NOMO-1 (cell line): Measurements from ENCODE around the gene ENHO.
A peak's percentile ranks its signal among the peaks of the same experiment; 100 is the strongest.
"Not testable (repeated sequence)": the region's sequence is repeated elsewhere in the genome, so short reads cannot be mapped to it uniquely, and the experiment has no call there.

Source experiments
- DNase-seq, 2 experiments: peaks; one replicate each; lab custom pipeline; 2025; ENCODE audit not compliant: unreplicated experiment in 2 of 2; lab: John Stamatoyannopoulos, UW

ENHO gene

DNA sequence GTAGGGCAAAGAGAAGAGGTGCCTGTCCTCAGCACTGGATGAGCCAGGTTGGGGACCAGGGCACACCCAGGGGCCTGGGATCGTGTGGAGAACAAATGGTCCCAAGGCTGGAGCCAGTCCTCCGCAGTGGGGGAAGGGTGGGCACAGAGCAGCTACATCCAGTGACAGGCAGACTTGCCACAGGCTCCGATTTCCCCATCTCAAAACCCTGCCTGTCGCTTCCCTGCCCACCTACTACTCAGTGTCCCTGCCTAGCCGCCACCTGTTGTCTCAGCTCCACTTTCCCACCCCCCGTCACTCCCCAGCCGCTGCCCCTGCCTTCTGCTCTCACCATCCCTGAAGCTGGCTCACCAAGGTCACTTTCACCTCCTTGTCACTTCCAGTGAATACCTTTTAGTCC, 13.9 kb upstream of the ENHO start:
- no peak for DNase-seq

DNA sequence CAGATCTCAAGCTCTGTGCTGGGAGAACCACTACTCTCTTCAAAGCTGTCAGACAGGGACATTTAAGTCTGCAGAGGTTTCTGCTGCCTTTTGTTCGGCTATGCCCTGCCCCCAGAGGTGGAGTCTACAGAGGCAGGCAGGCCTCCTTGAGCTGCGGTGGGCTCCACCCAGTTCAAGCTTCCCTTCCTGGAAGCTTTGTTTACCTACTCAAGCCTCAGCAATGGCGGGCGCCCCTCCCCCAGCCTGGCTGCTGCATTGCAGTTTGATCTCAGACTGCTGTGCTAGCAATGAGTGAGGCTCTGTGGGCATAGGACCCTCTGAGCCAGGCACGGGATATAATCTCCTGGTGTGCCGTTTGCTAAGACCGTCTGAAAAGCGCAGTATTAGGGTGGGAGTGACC, 9.3 kb upstream of the ENHO start:
- DNase-seq, result not testable (repeated sequence)

DNA sequence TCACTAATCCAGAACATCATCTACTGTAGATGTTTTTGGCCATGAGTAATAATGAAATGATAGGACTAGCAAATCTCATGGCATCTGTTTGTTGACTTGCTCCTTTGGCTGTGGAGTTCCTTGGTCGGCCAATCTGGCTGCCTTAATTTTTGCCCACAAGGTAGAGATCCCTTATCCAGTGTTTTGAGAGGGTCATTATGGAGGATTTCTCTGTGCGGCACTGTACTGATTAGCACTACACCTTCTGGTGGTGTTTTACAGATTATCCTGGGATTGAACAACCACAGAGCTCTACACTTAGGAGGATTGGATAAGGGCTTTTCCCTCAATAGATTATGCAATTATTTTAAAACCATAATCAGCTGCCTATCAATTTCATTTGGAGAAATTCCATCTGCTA, 3.2 kb upstream of the ENHO start:
- DNase-seq, result no peak

DNA sequence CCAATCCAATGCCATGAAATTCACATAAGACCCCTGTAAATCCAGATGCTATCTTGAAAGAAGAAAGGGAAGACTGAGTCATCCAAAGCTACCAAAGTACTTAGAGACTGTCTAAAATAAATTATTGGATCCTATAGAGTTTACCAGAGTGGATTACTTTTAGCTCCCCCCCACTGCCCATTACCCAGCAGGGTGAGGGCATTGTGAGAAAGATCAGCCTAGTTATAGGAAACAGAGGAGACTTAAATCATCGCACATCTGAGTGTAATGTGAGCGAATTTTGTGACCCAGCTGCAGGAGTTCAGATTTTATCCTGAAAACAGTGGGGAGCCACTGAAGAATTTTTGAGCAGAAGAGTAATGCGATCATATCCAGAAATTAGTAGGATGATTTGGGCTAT, 1.6 kb upstream of the ENHO start:
- DNase-seq, result no peak

DNA sequence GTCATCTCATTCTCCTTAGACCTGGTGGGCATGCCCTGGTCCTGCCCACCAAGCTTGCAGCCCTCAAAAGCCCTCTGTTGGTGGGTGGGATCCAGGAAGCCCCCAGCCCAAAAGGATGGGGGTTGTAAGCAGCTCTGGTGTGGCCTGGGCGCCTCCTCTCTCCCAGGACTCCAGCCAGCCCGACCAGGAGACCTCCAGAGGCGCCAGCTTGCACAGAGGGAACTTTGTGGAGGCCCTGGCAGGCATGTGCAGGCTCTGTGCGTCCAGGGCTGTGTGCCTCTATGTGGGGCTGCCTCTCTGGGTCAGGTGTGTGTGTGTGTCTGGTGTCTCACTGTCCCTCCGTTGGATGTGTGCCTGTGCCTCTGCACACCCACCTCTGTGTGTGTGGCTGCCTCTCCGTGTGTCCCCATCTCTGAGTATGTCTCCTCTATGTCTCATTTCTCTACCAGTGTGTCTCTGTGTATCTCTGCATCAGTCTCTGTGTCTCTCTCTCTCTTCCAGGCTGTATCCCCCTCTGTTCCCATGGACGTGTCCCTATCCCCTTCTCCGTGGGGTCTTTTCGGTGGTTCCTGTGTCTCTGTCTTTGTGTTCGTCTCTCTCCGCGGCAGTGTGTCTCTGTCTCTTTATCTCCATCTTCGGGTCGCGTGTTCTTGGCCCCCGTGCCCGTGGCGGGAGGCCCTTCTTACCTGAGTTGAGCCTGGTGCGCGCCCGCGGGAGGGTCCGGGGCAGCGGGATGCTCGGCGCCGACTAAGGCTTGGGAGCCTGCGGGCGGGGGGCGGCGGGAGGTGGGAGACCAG, 501 bp downstream of the ENHO start:
- no peak for DNase-seq

DNA sequence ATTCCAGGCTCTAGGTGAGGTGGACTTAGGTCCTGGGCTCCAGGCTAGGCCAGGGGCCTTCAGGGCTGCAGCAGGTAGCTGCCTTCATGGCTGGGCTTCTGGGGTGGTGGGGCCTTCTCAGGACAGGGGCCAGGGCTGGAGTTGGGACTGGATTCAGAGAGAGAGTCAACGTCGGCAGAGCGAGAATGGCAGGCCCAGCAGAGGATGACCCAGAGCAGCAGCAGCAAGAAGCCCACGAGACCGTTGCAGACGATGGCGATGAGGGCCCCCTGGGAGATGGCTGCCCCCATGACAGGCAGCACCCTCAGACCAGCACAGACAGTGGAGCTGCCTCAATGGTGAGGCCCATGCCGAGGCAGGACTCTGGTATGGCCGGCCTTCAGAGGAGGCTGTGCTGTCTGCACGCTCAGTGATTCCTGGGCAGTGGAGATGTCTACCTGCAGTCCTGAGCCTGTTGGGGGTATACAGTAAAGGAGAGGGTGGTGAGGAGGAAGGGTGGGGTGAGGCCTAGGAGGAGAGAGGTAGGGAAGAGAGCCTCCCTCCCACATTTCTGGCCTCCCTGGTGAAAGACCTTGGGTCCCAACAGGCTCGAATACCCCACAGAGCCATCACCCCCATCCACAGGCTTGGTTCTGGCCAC, 1.3 kb downstream of the ENHO start:
- no peak for DNase-seq

DNA sequence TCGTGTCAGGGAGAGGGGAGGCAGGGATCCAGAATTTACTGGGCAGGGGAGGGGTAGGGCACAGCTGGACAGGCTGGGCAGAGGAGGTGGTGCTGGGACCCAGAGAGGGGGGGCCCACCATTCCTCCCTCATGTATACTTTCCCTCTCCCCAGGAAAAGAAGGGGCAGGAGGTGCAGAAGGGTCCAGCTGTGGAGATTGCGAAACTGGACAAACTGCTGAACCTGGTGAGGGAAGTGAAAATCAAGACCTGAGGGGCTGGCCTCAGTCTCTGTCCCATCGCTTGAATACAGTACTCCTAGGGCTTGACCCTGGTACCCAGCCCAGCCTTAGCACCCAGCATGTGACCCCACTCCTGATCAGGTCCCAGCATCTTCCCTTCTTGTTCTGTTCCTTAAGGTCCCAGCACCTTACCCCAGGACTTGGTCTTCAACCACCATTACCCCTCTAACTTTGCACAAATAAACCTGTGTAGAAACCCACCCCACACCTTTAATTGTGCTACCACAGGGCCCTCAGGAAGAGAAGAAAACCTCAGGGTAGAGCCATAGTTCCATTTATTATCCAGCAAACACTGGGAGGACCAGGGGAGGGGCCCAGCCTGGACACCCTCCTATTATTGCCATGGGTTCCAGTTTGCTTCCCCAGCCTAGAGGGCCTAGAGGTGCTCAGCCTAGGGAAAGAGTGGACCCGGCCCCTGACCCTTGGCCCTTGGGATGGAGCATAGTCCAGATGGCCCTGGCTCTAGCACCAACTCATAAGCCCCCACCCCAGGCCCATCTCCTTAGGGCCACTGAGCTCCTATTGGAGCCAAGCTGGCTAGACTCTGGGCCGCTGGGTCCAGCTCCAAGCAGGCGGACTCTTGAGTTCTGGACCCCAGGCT, 2.0 kb downstream of the ENHO start:
- DNase-seq, result peak; percentile 27 to 65

DNA sequence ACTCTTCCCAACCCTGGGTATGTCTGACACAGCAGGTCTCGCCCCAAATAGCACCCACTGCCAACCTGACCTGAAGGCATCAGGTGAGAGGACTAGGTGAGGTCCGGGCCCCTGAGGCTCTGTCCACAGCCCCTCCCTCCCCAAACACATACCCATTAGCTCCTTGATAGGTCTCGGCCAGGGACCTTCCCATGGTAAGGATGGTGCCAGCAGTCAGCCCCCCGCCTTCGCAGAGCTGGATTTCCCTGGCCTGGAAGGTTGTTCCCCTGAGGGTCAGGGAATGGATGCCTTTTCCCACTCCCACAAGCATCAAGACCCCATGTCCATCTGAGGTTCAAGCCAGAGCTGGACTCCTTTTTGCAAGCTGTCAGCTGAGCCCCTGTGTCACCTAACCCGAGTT, 2.7 kb downstream of the ENHO start:
- no peak for DNase-seq

DNA sequence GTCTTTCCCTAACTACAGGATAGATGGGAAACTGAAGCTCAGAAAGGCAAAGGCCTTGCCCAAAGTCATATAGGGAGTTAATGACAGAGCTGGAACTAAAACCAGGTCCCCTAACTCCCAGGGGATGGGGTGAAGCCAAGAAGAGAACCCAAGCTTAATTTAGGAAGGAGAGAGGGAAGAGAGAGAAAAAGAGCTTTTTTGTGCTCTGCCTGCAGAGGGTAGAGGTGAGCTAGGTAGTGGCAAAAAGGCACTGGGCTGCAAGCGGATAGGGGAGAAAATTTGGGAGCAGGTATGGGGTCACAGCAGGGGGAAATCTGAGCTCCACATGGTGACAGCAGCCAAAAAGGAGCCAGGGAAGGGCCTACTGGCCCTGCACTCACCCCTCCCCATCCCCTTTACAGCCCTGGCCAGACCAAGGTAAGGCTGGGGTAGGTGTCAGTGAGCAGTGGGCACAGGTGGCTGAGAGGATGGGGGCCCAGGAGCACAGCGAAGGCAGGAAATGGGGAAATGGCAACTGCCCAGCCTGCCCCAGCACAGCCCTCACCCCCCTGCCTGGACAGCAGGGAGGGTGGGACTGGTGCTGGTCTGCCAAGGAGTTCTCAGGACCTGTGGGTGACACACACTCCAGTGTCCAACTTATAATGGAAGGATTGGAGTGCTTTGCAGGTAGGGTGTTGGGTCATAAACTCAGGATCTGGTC, 3.3 kb downstream of the ENHO start:
- DNase-seq, result no peak

DNA sequence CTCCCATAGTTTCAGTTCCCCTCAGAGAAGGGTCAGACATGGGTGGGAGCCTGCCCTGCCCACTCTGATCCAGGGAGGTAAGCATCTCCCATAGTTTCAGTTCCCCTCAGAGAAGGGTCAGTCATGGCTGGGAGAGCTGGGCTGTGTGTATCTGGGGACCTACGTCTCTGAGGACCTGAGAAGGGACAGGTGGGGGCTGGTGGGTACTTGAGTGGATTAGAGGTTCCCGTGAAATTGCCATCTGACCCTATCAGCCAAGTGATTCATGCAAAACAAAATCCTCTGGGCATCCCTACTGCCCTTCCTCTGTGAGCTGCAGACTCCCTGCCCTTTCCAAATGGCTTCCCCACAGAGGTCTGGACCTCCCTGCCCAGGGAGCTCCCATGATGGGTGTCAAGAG, 3.9 kb downstream of the ENHO start:
- DNase-seq, result peak in 1 of 2 experiments; percentile 22

DNA sequence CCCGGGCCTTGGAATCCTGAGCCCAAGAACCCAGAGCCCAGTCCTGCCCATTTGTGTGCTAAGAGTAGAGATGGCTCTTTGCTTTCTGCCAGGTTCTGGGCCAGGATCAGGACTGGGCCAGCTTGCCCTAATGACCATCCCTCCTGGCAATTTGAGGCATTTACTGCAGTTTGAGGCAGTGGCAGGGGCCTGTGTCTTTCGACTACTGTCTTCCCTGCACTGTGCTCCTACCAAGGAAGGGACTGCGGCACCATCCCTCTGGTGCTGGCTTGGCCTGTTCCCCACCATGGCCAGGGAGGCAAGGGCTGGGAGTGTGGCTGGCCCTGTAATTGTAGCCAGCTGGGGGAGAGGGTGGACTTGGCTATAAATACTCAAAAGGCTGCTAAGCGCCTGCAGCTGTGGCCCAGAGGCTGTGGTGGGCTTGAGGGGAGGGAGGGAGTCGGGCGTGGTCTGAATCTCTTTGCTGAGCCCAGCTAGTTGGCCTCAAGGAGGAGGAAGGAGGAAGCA, 4.6 kb downstream of the ENHO start:
- no peak for DNase-seq

DNA sequence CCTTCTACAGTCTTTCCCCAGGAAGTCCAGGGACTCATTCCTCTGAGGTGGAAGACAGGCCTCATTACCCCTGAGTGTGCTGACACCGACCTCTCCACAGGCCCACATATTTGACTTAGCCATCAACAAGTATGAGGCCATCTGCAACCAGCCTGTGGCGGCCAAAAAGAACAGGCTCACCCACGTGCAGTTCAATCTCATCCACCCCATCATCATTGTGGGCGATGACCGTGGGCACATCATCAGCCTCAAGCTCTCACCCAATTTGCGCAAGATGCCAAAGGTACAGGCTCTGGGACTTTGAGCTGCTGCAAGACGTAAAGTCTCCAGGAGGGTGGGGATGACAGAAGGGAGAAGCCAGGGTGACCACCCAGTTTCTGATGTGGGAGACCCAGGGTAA, 5.6 kb downstream of the ENHO start:
- no peak for DNase-seq

DNA sequence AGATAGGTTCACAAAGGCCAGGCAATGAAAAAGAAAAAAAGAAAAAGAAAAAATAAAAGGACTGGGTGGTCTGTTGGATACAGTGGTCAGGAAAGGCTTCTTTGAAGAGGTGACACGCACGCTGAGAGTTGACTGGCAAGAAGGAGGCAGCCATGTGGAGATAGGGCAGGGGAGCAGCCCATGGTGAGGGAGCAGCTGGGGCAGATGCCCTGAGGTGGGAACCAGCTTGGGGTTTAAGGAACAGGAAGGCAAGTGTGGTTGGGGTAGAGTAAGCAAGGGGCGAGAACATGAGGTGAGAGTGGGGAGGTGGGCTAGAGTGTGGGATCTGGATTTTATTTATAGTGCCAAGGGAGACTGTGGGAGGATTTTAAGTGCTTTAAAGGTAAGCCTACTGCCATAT, 6.8 kb downstream of the ENHO start:
- DNase-seq, result no peak

DNA sequence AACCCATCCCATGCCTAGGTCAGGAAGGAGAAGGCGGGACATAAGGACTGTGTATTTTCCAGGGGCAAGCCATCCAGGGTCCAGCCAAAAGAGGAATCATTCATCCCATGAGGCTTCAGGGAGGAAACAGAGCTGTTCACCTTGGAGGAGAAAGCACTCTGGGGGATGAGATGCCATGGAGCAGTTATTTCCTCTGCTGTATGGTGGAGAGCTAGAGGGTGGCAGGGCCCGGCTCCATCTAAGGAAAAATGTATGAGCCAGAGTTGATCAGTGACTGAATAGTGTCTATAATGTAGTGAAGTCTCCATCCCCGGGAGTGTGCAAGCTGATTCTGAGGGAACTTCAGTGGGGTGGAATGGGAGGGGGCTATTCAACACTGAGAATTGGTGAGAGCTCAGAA, 8.0 kb downstream of the ENHO start:
- no peak for DNase-seq

DNA sequence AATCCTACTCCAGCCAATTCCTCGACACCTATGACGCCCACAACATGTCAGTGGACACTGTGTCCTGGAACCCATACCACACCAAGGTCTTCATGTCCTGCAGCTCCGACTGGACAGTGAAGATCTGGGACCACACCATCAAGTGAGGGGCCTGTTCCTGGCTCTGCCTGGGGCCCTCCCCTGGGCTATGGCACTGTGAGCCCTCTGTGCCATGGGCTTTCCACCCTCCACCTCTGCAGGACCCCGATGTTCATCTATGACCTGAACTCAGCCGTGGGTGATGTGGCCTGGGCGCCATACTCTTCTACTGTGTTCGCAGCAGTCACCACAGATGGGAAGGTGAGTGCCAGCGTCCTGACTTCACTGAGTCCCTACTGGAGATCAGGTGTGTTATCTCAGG, 8.4 kb downstream of the ENHO start:
- no peak for DNase-seq

DNA sequence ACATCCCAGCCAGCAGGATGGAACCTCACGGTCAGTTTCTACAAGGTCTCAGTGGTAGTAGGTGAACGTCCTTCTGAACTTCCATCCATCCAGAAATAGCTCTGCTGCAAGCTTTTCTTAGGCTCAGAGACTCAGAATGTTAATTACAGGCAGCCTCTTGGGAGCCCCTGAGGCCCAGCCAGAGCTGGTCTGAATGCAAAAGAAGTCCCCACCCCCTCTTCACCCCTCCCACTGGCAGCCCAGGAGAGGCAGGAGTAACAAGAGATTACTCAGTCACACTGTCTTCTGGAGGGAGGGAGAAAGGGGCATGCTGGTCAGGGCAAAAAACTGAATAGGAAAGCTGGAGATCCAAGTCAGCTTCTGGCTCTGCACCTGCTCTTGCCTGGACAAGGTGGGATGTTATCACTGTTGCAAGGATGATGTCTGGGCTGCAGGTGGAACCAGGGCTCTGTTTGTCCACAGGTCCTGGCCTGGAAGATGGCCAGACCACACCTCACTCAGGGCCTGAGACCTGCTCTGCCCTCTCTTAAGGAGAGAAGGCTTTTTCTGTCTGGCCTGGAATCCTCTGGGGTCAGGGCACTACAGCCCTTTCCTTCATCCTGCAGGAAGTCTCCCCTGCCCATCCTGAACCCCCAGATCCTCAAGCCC, 9.1 kb downstream of the ENHO start:
- no peak for DNase-seq

DNA sequence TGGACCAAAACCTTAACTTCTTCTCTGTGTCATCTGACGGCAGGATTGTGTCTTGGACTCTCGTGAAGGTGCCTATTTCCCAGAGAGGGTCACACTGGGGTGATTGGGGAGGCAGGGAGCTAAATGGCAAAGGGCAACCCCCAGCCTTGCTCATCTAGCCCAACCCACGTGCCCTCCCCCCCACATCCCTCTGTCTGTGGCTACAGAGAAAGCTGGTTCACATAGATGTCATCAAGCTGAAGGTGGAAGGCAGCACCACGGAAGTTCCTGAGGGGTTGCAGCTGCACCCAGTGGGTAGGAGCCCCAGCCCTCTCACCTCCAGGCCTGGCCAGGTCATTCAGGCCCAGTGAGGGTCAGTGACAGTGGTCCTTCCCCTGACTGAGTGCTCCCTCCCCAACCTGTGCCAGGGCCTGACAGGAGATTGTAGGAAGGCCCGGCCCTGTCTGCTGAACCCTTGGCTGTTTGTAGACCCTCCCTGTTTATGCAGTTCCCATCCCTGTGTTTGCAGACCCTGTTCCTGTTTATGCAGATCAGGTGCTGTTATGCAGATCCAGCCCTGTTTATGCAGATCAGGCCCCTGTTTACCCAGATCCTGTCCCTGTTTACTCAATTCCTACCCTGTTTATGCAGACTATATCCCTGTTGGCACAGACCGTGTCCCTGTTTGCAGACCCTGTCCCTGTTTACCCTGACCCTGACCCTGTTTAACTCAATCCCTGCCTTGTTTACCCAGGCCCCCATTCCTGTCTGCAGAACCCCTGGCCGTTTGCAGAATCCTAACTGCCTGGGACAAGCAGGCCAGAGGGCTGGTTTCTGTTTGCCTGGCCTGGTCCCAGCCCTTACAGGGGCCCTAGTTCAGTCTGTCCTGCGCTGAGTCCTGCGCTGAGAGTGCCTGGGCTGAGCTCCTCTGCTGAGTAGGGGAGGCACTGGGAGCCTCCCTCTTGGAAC, 10.4 kb downstream of the ENHO start:
- DNase-seq, result no peak

DNA sequence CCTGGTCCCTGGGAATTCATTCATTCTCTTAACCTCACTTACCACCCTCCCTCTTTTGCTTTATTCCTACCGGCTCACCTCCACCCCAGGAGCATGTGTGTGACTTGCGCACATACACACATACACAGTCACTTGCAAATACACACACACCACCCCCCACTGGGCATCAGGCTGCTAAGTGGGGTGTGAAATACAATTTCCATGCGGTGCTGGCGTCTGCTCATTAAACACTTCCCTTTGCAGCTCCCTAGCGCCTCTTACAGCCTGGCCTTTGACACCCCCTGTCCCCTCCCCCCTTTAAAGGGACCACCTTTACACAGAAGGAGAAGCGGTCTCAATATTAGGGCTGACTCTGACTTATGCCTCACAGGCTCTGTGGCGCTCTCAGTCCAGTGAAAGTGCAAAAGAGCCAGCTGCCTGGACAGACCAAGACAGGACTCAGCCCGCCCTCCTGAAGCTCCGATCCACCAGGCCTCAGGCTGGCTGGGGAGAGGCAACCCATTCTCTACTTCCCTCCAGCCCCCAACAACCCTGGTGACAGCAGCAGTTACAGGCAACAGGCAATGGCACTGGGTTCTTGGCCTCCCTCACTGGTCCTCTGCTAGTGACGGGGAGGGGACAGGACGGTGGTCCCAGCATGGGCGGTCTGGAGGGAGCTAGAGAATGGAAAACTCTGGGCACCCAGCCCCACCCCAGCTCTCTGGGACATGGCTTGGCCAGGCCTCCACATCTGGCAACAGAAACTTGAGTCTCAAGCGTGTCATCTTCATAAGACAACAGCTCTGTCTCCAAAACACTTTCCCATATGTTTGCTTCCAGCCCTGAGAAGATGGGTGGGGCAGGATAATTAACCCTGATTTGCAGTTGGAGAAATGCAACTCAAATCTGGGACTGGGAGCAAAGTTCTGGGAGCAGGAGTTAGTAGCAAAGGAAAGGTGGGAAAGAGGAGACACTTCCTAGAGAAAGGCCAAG, 12.0 kb downstream of the ENHO start:
- DNase-seq, result no peak
